NOMO-1 treated with dmso at 0.1 percent for 144 hours (cell line): ENCODE data around the gene KAZN.

Experiments
- DNase-seq: peaks from one replicate; lab custom pipeline; 2025; ENCODE audit not compliant: unreplicated experiment; lab: John Stamatoyannopoulos, UW

The KAZN gene

DNA sequence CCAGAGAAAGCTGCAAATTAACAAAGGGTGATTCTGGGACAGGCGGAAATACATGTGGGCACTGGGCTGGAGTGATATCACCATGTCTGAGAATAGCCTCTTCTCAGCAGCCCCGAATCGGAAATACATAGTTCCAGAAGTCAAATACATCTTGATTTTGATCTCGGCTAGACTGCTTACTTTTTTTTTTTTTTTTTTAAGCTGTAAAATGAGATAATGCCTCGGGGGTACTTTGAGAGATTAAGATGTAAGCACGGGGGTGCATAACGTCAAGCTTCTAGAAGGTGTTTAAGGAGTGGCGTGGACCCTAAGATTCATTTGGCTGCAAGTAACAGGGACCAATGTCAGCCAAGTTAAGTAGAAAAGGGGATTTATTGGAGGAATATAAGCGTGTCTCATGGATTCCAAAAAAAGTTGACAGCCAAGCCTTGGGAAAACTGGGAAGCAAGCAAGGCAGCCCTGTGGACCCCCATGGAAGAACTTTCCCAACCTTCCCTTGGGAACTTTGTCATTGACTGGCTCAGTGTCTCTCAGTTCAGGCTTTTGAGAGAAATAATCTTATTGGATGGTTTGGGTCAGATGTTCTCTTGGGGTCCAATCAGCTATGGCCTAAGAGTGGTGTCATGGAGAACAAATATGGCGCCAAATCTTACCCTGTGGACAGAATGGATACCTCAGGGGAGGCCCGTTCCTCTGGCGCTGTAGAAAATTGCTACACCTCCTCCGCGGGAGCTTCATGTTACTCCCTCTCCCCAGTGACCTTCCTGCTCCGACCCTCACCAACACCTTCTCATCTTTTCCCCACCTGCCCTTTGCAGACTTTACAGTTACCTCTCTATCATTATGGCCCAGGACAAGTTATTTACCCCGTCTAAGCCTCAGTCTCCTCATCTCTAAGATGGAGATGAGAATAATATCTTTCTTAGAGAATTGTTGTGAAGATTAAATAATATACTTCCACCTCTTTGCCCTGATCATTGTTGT is 186.6 kb downstream of the KAZN start:
- no peak for DNase-seq

DNA sequence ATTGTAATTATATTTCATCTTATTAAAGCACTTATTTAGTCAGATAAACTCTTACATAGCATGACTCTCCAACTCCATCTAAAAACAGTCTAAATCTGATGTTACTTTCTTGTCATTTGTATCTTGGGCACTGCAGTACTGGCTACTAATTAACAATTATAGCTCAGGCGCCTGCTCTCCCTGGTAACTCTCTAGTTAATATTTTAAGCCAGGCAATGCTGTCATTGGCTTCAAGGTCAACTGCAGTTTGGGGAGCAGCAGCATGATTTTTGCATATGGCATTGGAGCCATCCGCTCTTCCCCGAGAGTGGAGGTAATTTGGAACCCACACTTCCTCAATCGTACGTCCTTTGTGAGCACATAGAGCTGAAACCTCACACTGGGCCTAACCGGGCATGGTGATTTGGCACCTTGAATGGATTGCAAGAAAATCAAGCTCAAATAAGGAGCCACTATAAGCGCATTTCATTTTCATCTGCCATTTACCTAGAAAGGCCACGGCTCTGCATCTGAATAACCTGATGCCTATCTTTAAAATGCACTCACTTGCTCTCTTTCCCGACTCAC is 187.7 kb downstream of the KAZN start:
- DNase-seq = no peak

DNA sequence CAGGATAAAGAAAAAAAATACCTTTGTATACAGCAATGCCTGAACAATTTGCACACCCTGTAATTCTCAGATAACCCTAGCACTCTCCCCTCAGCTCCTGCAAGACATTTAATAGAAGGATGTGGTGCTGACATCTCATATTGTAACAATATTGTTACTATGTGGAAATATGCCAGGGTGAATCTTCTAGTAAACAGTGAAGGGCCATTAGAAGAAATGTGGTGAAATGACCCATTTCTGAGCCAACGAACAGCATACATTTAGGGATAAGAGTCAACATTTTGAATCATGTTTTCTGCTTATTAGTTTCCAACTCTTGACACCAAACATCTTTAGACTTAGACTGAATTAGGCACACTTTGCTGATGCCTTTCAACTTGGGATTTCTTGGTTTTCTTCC is 188.2 kb downstream of the KAZN start:
- DNase-seq = no peak

DNA sequence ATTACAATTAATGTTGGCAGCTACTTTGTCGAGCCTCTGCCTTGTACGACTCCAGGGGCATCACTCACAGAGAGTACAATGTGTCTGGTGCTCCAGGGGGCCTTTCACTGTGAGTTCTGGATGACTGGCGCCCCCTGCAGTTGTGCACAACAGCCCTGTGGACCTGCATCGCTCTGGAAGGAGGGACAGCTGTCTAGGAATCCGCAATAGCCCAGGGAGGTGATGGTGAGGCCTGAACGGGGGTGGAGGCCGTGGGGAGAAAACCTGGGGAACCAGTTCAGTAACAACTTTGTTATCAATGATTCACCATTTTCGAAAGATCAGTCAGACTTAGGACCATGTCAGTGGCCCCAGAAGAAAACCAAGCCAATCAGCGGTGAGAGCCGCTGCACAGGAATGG is 189.1 kb downstream of the KAZN start:
- no peak for DNase-seq

DNA sequence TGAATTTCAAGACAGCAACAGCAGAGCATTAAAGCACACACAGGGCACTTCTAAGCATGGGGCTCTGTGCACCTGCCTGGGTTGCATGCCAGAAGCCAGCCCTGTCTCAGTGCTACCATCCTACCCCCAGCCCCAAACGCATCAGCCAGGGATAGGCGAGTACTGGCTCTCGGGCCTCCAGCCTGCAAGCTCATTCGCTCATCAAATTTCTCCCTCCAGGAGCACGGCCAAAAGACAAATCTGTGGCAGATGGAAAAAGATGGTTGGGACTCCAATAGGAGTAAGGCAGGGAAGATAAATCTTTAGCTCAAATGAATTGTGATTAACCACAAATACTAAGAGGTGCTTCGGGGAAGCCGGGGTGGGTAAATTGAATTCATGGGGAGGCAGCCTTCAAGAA is 189.6 kb downstream of the KAZN start:
- DNase-seq = no peak

DNA sequence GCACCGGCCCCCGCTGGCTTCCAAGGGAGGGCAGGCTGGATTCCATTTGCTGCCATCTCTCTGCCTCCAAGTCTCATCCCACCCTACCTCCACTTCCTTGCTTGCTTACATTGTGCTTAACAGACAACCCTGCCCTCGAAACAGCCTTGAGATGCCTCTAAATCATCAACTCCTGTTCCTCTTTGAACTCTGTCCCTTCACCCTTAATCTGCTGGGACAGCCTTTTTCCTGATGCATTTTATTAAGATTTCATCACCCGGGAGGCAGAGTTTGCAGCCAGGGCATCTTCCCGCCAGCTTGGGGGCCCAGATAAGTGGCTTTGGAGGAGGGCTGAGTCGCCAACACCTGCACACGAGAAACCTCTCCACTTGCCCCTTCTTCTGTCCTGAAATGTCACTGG is 192.5 kb downstream of the KAZN start:
- DNase-seq = no peak

DNA sequence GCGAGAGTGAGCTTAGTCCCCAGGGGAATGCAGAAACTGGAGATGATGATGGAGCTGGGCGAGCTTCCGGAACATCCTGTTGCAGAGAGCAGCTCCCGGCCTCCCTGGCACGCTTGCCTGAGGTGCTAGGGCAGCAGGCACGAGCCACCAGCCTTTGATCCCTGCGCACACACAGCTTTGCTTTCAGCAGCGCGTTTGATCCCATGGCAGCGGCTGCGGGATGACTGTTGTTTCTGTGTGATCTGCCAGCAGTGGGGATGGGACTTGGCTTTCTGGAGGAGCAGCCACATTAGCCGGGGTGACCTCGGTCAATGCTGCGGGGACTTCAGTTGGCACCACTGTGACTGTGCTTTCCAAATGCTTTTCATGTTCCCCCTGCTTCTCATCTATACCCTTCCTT is 193.2 kb downstream of the KAZN start:
- DNase-seq = no peak

DNA sequence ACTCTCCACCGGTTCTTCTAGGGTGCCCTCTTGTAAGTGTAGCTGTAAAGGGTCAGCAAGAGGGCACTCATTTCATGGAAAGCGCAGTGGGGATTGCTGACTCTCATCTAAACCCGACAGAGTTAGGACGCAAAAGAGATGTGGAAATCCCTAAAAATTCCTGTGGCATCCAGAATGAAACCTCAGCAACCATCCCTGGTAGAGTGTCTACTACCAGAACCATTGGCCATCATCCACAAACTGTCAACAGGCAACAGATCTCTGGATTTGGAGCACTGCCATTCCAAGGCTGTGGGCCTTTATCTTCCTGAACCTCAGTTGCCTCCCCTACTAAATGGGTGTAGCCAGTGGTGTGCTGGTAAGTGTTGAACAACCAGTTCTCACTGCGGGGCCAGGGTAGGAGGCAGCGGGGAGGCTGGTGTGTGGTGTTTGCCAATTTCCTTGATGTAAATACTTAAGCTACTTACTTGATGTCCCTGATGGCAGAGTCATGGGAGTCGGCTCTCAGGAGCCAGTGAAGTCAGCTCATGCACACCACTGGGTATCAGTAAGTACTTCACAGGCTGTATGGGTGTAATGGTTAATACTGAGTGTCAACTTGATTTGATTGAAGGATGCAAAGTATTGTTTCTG is 195.8 kb downstream of the KAZN start:
- DNase-seq = no peak

DNA sequence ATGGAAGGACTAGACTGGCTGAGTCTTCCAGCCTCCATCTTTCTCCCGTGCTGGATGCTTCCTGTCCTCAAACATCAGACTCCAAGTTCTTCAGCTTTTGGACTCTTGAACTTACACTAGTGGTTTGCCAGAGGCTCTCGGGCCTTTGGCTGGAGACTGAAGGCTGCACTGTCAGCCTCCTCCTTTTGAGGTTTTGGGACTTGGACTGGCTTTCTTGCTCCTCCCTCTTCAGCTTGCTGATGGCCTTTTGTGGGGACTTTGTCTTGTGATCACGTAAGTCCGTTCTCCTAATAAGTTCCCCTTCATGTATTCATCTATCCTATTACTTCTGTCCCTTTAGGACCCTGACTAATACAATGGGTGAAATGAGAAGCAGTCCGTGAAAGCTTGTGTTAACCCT is 196.4 kb downstream of the KAZN start:
- no peak for DNase-seq

DNA sequence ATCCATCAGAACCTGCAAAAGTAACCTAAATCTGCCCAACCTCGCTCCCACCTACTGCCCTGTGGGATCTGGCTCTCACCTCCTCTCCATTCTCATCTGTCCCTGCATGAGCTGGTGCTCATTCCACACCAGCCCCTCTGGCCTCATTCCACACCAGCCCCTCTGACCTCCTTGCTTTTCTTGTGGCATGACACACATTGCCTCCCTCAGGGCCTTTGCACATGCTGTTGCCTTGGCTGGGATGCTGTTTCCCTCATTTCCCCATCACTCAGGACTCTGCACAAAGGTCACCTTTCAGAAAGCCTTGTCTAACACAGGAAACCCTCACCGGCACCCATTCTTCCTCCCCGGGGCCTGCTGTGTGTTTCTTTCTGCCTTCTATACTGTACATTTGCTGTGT is 197.1 kb downstream of the KAZN start:
- DNase-seq = no peak

DNA sequence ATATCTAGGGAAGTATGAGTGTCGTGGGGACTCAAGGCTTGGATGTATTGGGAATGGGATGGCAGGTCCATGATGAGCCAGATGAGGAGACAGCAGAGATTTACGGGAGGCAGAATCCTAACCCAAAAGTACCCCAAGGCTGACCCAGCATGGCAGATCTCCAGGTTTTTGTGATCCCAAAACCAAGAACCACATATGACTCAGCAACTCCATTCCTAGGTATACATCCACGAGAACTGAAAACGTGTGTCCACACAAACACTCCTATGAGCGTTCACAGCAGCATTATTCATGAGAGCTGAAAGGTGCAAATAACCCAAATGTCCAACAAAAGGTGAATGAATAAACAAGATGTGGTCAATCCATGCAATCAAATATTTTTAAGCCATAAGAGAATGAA is 201.5 kb downstream of the KAZN start:
- DNase-seq = no peak

DNA sequence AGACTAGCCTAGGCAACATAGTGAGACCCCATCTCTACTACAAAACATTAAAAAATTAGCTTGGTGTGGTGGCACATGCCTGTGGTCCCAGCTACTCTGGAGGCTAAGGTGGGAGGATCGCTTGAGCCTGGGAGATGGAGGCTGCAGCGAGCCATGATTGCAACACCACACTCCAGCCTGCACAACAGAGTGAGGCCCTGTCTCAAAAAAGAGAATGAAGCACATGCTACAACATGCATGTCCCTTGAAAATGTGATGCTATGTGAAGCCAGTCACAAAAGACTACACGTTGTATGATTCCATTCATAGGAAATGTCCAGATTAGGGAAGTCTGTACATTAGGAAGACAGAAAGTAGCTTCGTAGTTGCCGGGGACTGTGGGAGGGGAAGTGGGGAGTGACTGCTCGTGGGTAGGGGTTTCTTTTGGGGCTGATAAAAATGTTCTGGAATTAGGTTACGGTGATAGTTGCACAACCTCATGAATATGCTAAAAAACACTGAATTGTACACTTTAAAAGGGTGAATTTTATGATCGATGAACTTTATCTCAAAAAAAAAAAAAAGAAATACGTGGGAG is 202.1 kb downstream of the KAZN start:
- DNase-seq = no peak

DNA sequence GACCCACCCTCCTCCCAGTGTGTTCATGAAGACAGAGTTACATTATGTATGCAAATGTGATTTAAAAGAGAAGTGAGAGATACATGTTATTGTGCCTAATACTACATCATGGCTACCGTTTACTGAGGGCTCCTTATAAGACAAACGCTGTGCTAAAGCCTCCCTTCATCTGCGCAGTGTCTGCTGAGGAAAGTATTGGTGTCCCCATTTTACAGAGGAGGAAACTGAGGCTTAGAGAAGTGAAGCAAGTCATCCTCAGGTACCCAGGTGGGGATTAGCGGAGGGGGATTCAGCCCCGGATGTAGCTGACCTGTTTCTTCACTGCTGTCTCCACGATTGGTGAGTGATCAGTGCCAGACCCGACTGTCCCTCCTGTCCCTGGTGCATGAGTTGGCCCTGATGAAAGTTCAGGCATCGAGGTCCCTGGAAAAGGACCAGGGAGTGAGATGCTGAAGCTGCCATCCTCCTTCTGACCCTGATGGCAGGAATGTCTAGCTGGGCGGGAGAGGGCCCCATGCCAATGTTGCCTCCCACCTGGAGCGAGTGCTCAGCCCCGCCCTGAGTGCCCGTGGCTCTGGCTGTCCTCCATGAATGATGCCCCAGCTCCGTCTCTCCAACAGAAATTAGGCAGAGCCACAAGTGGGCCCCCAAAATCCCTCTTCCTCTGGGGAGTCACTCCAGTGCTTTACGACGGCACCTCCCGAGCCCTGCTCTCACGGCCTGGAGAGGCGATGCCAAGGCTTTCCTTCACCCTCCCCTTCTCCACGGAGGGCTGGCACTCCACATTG is 204.7 kb downstream of the KAZN start:
- DNase-seq = no peak

DNA sequence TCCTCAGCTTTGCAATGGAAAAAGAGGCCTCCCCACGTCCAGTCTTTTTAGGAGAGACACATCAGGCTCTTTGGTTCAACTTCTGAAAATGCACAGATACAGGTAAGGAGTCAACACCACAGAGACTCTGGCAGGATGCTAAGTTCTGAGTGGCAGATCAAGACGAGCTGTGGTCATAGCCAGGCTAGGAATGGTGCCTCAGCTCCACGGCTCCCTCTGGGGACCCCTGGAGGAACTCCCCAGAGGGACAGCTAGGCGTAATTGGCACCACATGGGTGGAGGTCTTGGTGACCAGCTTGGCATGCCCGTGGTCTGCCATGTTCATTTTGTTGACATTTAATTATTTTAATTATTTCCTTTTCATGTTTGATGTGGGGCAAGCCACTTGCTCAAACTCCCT is 206.1 kb downstream of the KAZN start:
- no peak for DNase-seq

DNA sequence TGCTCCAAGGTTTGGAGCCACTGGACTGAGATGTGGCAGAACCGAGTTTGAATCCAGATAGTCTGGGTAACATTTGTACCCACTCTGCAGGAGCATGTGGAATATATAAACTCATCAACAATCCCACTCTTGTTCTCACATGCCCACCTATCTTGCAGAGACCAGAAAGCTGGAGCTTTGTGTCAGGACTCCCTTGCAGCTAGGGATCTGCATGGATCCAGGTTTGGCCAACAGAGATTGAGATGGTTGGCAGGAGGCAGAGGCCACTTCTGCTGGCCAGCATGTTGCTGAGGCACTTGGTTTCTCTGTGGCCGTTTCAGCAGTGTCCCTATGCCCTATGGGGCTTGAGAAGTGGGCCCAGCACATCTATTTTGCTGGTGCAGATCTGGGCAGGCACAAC is 208.3 kb downstream of the KAZN start:
- DNase-seq = no peak

DNA sequence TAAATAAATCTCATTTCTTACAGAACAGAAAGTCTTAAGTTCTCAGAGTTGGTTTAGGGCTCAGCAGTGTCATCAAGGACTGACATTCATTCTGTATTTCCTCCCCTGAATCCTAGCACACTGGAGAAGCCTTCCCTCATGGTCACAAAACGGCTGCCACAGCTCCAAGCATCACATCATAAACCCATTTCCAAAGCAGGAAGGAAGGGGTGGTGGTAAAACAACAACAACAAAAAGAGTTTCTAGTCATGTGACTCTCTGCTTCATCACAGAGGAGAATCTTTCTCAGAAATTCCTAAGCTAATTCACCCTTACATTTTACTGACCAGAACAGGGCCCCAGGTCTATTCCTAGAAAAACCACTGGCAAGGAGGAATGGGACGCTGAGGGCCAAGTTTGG is 210.3 kb downstream of the KAZN start:
- DNase-seq = no peak

DNA sequence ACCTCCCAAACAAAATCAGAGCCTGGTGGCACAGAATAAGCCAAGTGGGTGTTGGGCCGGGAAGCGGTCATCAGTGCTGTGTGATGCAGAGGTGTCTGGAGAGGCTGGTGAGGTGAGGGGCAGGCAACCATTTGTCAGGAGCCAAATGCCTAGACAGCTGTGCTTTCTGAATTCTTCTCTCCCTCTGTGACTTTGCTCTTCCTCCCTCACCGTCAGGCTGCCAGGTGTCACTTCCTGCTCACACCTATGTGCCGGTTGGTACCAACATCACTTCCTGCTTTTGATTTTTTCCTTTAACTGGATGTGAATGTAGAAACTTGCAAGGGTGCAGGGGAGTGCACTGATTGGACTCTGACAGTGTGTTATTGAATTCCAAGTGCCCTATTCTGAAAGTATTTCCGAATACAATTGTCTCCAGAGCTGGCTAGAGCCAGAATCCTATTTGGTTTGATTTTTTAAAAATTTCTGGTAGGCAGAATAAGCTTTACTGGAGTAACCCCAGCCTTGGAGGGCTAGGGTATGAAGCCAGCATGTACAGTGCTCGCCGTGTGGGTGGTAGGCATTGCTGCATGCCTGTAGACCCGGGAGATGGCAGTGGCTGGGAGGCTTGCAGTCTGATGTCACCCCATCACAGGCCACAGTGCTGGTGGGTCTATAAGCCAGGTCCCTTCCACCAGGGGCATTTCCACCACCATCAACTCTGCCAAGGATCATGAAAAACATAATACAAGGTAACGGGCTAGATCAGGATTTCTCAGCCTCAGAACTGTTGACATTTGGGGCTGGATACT is 210.9 kb downstream of the KAZN start:
- no peak for DNase-seq

DNA sequence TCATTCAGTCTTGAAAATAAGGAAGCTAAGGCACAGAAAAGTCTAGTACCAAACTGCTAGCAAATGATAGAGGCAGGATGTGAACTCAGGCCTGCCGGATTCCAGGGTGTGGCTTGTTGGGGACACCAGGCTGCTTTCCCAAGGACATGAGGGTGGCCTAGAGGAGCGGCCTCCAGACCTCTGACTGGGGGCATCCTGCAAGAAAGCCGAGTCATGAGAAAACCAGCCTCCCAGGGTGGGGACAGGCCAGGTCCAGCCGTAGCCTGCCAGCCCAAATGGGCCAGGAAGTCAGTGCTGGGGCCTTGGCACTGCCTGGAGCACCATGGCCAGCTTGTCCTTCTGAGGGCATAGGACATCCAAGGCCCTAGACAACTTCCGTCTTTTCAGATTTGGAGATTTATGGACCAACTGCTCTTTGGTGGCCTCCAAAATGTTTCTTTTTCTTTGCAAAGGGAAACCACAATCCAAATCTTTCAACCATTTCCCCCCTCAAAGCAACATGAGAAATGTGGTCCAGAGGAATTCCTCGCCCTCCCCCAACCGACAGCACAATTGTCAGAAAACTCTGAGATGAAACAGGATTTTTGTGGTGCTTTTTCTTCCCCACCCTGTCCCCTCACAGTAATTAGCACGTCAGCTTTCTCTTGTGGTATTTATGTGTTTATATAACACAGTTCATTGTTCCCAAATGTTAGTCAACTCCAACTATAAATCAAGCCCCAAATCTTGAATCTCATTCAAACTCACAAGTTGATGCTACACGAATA is 212.3 kb downstream of the KAZN start:
- DNase-seq = peak; percentile 22

DNA sequence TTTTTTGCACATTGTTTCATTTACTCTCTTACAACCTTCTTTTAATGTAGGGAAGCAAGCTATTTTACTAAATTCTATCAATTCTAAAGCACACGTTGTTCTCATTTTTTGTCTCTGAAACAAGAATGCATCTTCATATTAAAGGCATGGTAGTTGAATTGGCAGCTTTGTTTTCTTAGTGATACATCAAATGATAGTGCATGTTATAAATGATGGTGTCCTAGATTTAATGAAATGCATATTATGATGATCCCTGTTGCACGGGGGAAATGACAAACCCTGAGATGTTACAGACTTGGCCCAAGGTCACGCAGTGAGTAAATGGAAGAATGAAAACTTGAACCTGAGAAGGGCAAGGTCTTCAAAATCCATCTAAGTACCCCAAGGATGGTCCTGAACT is 213.1 kb downstream of the KAZN start:
- DNase-seq = no peak

DNA sequence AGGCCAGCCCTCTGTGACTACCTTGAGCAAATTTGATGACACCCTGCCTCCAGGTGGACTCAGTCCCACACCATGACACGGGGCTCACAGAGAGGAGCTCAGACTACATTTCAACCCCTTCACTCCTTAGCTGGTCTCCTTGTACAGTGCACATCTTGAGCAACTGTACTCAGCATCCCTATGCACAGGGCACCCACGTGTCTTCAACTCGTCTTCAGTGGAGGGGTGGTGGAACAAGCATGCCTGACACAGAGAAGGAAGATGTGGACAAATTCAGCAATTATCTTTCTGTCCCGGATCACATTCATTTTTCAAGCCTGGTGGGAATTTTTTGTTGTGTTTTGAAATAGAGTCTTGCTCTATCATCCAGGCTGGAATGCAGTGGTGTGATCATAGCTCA is 213.7 kb downstream of the KAZN start:
- DNase-seq = no peak
